Activated T-helper 1 cell treated with anti-CD3 and anti-CD28 coated beads, Interleukin-12 subunit alpha, Interleukin-12 subunit beta, Interleukin-2, Interleukin-4 antibody, amounts not matched to agents 30 ng/mL and 10 ng/mL and 1 ng/mL, durations not matched to agents 14 hours and 24 hours and 36 hours (primary cell): ENCODE results near the gene CLASRP. TPM values are rescaled to one million over a fixed set of nuclear protein-coding genes. Genes with fewer than 3 reads are reported as not detected.

Experiments
- DNase-seq: peaks from one replicate; pipeline ENCODE4 v3.0.0; 2021; ENCODE audit warnings: low spot score
- H3K27ac Mint-ChIP-seq: one replicate; pipeline ENCODE4 v1.8.0; 2021; ENCODE audit warnings: mild to moderate bottlenecking, mixed read lengths
- H3K27me3 Mint-ChIP-seq: one replicate; pipeline ENCODE4 v1.8.0; 2022; ENCODE audit warnings: mild to moderate bottlenecking, moderate library complexity, mixed read lengths; ENCODE audit not compliant: insufficient read depth
- H3K36me3 Mint-ChIP-seq: one replicate; pipeline ENCODE4 v1.8.0; 2021; ENCODE audit warnings: low read depth, mixed read lengths
- H3K4me1 Mint-ChIP-seq: one replicate; pipeline ENCODE4 v1.8.0; 2021; ENCODE audit warnings: low read depth, mixed read lengths
- H3K4me3 Mint-ChIP-seq: one replicate; pipeline ENCODE4 v1.8.0; 2021; ENCODE audit warnings: mild to moderate bottlenecking, moderate library complexity, mixed read lengths
- H3K9me3 Mint-ChIP-seq: one replicate; pipeline ENCODE4 v1.8.0; 2021; ENCODE audit warnings: mixed read lengths
- intact Hi-C: fragments of 100-400 bp; cut with micrococcal nuclease; formaldehyde crosslinking; loops from one replicate; pipeline ENCODE4 v1.15.1; 2024
- total RNA-seq: library from RNA; stranded (reverse); gene quantifications from 2 replicates; pipeline ENCODE4 v1.2.3, GENCODE V29; 2022

CLASRP gene
- total RNA-seq, 1 donor from 2014 or later = 116 TPM

- no peaks in the 10 kb centered on the region for H3K9me3 Mint-ChIP-seq
These were observed 35.4 kb upstream of the CLASRP start for GRCh38 chr19:45003485-45003884.

DNA sequence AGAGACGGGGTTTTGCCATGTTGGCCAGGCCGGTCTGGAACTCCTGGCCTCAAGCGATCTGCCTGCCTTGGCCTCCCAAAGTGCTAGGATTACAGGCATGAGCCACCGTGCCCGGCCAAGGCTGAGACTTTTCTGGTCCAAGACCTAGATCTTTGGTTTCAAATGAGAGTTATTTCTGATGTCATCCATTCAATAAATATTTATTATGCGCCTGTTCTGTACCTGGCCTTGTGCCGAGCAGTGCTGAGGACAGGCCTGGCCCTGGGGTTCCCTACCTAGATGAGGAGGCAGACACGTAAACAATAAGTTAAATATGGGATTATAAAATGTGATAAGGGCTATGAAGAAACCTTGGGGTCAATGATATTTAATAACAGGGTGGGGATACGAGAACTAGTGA lies 33.1 kb upstream of the CLASRP start:
- Mint-ChIP-seq H3K27me3 (no peaks in the 10 kb centered on the region), H3K27ac (no peak overlapping the region), H3K36me3 (peaks cover 27% of the 10 kb centered on the region), H3K9me3 (no peaks in the 10 kb centered on the region), H3K4me1 (peaks cover 5% of the 10 kb centered on the region), H3K4me3 (no peak overlapping the region)
- no peak for DNase-seq
- intact Hi-C loops = no loop called here

More at GRCh38 chr19:45003485-45003884, 35.4 kb upstream of the CLASRP start:
- Mint-ChIP-seq H3K27ac (no peak overlapping the region), H3K27me3 (no peaks in the 10 kb centered on the region), H3K4me3 (peak overlapping the region; percentile 51), H3K4me1 (peaks cover 11% of the 10 kb centered on the region), H3K36me3 (peaks cover 15% of the 10 kb centered on the region)
- no peak for DNase-seq
- intact Hi-C loops = loop anchor here (2.0 to 5.0 kb wide), 3 partner anchors 251 to 689 kb away; partner anchors contain the start of genes ERCC2 and QPCTL

GRCh38 chr19:45008552-45008951 lies 30.3 kb upstream of the CLASRP start:
- H3K36me3 Mint-ChIP-seq = peaks cover 30% of the 10 kb centered on the region
- no peak overlapping the region for H3K27ac Mint-ChIP-seq
- no peaks in the 10 kb centered on the region for H3K27me3 Mint-ChIP-seq
- no peak for DNase-seq
- H3K4me1 Mint-ChIP-seq = peaks cover 5% of the 10 kb centered on the region
- intact Hi-C loops = no loop called here
- no peak overlapping the region for H3K4me3 Mint-ChIP-seq
- H3K9me3 Mint-ChIP-seq = no peaks in the 10 kb centered on the region

GRCh38 chr19:45009625-45010255 lies 29.1 kb upstream of the CLASRP start:
- no peak overlapping the region for H3K27ac Mint-ChIP-seq
- DNase-seq = no peak
- no peaks in the 10 kb centered on the region for H3K9me3 Mint-ChIP-seq
- H3K4me3 Mint-ChIP-seq = no peak overlapping the region
- H3K4me1 Mint-ChIP-seq = peaks cover 5% of the 10 kb centered on the region
- intact Hi-C loops = no loop called here
- no peaks in the 10 kb centered on the region for H3K27me3 Mint-ChIP-seq
- H3K36me3 Mint-ChIP-seq = peaks cover 37% of the 10 kb centered on the region

DNA sequence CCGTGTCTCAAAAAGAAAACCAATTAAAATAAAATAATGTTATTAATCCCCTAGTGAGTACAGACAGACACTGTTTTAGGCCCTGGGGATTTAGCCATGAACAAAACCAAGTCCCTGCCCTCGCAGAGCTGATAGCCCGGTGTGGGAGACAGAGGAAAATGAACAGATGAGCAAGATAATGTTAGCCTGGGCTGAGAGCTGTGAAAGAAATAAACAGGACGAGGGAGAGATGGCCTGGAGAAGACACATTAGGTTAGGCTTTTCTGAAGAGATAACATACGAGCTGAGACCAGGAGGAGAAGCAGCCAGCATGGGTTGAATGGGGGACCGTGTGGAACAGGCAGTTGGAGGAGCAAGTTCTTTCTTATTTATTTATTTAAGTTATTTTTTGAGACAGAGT lies 28.5 kb upstream of the CLASRP start:
- H3K36me3 Mint-ChIP-seq = peaks cover 35% of the 10 kb centered on the region
- H3K27me3 Mint-ChIP-seq = no peaks in the 10 kb centered on the region

DNA sequence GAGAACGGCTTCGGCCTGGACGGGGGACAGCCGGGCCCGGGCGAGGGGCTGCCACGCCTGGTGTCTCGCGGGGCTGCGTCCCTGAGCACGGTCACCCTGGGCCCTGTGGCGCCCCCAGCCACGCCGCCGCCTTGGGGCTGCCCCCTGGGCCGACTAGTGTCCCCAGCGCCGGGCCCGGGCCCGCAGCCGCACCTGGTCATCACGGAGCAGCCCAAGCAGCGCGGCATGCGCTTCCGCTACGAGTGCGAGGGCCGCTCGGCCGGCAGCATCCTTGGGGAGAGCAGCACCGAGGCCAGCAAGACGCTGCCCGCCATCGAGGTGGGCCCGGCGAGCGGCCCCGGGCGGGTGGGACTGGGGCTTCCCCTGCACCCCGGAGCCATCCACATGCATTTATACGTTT lies 26.9 kb upstream of the CLASRP start:
- intact Hi-C loops = no loop called here
- peaks cover 8% of the 10 kb centered on the region for H3K4me1 Mint-ChIP-seq
- no peak overlapping the region for H3K27ac Mint-ChIP-seq
- no peak for DNase-seq
- no peaks in the 10 kb centered on the region for H3K9me3 Mint-ChIP-seq
- H3K36me3 Mint-ChIP-seq = peaks cover 28% of the 10 kb centered on the region
- H3K27me3 Mint-ChIP-seq = no peaks in the 10 kb centered on the region
- H3K4me3 Mint-ChIP-seq = no peak overlapping the region

More for the DNA sequence above, 28.5 kb upstream of the CLASRP start:
- Mint-ChIP-seq H3K27ac (no peak overlapping the region), H3K4me3 (no peak overlapping the region), H3K4me1 (peaks cover 5% of the 10 kb centered on the region), H3K9me3 (no peaks in the 10 kb centered on the region)
- no peak for DNase-seq
- intact Hi-C loops = no loop called here

DNA sequence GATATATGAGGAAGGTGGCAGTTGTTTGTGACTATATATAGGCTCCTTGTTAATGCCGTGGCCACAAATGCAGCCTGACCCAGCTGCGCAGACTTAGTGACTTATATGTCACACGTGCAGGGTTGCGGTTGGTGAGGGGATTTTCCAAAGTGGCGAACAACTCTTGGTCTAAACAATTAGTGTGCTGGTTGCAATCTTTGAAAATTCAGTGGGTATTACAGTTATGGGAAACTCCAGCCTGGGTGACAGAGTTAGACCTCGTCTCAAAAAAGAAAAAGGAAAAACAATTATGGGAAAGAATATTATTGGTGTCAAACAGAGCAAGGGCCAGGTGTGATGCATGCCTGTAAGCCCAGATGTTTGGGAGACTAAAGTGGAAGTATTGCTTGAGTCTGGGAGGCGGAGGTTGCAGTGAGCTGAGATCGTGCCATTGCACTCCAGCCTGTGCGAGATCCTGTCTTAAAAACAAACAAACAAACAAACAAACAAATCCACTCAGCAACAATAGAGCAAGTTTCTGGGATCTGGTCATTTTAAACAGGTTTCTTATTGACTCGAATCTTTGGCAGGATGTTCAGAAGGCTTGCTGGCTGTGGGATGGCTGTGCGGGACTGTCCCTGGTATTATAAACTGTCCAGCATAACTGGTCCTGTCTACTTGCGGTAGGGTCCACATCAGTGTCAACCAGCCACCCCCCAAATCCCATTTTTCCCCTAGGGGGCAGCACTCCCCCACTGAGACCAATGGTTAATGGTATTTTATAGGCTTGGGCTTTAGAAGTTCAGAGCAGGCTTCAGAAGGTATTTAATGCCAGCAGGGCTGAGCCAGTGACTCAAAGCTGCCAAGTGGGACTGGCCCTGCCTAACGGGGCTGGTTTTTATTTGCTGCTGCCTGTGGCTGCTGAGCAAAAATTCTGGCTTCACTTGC lies 22.2 kb upstream of the CLASRP start:
- Mint-ChIP-seq H3K4me1 (peaks cover 10% of the 10 kb centered on the region), H3K27me3 (no peaks in the 10 kb centered on the region), H3K4me3 (peak overlapping the region; percentile 16), H3K27ac (peak overlapping the region; percentile 84), H3K36me3 (peaks cover 20% of the 10 kb centered on the region), H3K9me3 (no peaks in the 10 kb centered on the region)
- intact Hi-C loops = loop anchor here (2.0 to 5.0 kb wide), 2 partner anchors 28 to 101 kb away; no protein-coding TSS in a partner anchor
- peak; percentile 42 for DNase-seq

GRCh38 chr19:45019187-45019586 lies 19.7 kb upstream of the CLASRP start:
- H3K9me3 Mint-ChIP-seq = no peaks in the 10 kb centered on the region
- H3K4me1 Mint-ChIP-seq = peaks cover 10% of the 10 kb centered on the region
- DNase-seq = no peak
- intact Hi-C loops = loop anchor here (5.0 kb wide), 1 partner anchor 98 kb away; no protein-coding TSS in a partner anchor
- peaks cover 25% of the 10 kb centered on the region for H3K36me3 Mint-ChIP-seq
- H3K27ac Mint-ChIP-seq = no peak overlapping the region
- no peak overlapping the region for H3K4me3 Mint-ChIP-seq
- no peaks in the 10 kb centered on the region for H3K27me3 Mint-ChIP-seq

- intact Hi-C loops = no loop called here
- no peaks in the 10 kb centered on the region for H3K27me3 Mint-ChIP-seq
- H3K4me3 Mint-ChIP-seq = no peak overlapping the region
- no peak overlapping the region for H3K27ac Mint-ChIP-seq
- no peaks in the 10 kb centered on the region for H3K9me3 Mint-ChIP-seq
- H3K36me3 Mint-ChIP-seq = peaks cover 25% of the 10 kb centered on the region
- peaks cover 10% of the 10 kb centered on the region for H3K4me1 Mint-ChIP-seq
- no peak for DNase-seq
These were observed 18.8 kb upstream of the CLASRP start for GRCh38 chr19:45020071-45020470.

DNA sequence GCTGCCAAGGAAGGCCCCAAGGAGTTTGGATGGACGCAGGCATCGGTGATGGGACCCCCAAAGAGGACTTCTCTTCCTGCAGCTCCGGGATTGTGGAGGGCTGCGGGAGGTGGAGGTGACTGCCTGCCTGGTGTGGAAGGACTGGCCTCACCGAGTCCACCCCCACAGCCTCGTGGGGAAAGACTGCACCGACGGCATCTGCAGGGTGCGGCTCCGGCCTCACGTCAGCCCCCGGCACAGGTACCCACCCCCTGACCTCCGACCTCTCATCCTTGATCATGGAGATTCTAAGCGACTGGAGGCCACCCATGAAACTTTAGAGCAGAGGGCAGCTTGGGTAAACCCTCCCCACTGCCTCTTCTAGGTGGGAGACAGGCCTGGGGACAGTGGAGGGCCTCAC lies 16.9 kb upstream of the CLASRP start:
- Mint-ChIP-seq H3K27me3 (no peaks in the 10 kb centered on the region), H3K27ac (no peak overlapping the region), H3K4me3 (no peak overlapping the region), H3K36me3 (peaks cover 30% of the 10 kb centered on the region), H3K9me3 (no peaks in the 10 kb centered on the region), H3K4me1 (peaks cover 2% of the 10 kb centered on the region)
- intact Hi-C loops = no loop called here
- DNase-seq = no peak

DNA sequence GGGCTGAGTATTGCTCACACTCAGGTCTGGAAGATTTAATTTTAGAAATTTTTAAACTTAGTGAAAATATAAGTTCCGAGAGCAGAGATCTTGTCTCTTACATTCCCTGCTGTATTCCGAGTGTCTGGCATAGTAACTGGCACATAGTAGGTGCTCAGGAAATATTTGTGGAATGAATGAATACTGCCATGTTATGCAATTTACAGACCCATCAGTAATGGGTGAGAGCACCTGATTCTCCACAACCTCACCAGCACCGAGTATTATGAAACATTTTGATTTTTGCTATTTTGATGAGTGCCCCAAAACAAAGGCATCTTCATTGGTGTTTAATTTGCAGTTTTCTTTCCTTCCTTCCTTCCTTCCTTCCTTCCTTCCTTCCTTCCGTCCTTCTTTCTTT lies 15.8 kb upstream of the CLASRP start:
- H3K9me3 Mint-ChIP-seq = no peaks in the 10 kb centered on the region
- H3K4me1 Mint-ChIP-seq = no peaks in the 10 kb centered on the region
- no peak overlapping the region for H3K27ac Mint-ChIP-seq
- H3K36me3 Mint-ChIP-seq = peaks cover 35% of the 10 kb centered on the region
- no peak for DNase-seq
- no peak overlapping the region for H3K4me3 Mint-ChIP-seq
- H3K27me3 Mint-ChIP-seq = no peaks in the 10 kb centered on the region
- intact Hi-C loops = no loop called here

GRCh38 chr19:45025264-45025663 lies 13.6 kb upstream of the CLASRP start:
- Mint-ChIP-seq H3K36me3 (peaks cover 40% of the 10 kb centered on the region), H3K27me3 (no peaks in the 10 kb centered on the region), H3K4me3 (no peak overlapping the region), H3K4me1 (no peaks in the 10 kb centered on the region), H3K27ac (no peak overlapping the region), H3K9me3 (no peaks in the 10 kb centered on the region)
- intact Hi-C loops = no loop called here
- DNase-seq = no peak

DNA sequence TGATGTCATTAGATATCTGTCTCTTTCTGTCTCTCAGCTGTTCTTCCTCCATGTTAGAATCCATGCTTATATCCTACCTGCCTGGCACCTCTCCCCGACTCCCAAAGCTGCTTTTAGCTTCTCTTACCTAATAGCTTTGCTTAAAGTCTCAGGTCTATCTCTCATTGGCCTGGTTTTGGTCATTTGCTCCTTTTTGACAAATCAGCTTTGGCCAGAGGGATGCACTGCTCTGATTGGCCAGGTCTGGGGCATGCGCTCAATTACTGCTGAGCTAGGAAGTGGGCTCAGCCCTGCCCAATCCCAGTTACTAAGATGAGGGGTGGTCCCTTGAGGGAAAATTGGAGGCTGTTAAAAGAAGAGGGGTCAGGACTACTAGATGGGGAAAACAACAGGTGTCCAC lies 11.5 kb upstream of the CLASRP start:
- intact Hi-C loops = no loop called here
- H3K27me3 Mint-ChIP-seq = no peaks in the 10 kb centered on the region
- H3K4me1 Mint-ChIP-seq = no peaks in the 10 kb centered on the region
- H3K9me3 Mint-ChIP-seq = no peaks in the 10 kb centered on the region
- H3K4me3 Mint-ChIP-seq = no peak overlapping the region
- peaks cover 45% of the 10 kb centered on the region for H3K36me3 Mint-ChIP-seq
- DNase-seq = no peak
- H3K27ac Mint-ChIP-seq = no peak overlapping the region
